K562 (cell line): Measurements from ENCODE around the gene NUP62CL. TPM values are rescaled to one million over a fixed set of nuclear protein-coding genes. Genes with fewer than 3 reads are reported as not detected.

Experiments used
- ATF6 ChIP-seq: sonication (generic); formaldehyde crosslinking; IDR thresholded peaks from 2 replicates; pipeline ENCODE4 v1.4.0; 2020; ENCODE audit warnings: mild to moderate bottlenecking, missing genetic modification reagents
- BRD9 ChIP-seq: fragments of 450-650 bp; IDR thresholded peaks from 2 replicates; pipeline ENCODE4 v1.6.1; 2018; ENCODE audit warnings: low read depth; ENCODE audit not compliant: partially characterized antibody
- CUX1 ChIP-seq: fragments of 200-800 bp; sonication (Bioruptor generic); IDR thresholded peaks from 2 replicates; pipeline ENCODE4 v1.6.1; 2016; ENCODE audit warnings: missing genetic modification characterization, missing compliant biosample characterization
- GTF2A2 ChIP-seq: IDR thresholded peaks from 2 replicates; pipeline ENCODE4 v1.6.1; 2016; ENCODE audit warnings: mild to moderate bottlenecking, missing genetic modification characterization, missing compliant biosample characterization
- GTF2B ChIP-seq: IDR thresholded peaks from 2 replicates; pipeline ENCODE4 v1.6.1; 2011; ENCODE audit not compliant: insufficient read length; ENCODE audit errors: extremely low read depth
- HDAC6 ChIP-seq: IDR thresholded peaks from 2 replicates; pipeline ENCODE4 v1.6.1; 2012; ENCODE audit warnings: low read depth, mild to moderate bottlenecking, control low read depth, inconsistent platforms, low read length, moderate library complexity
- HNRNPL ChIP-seq: fragments of 200-400 bp; formaldehyde crosslinking; IDR thresholded peaks from 2 replicates; pipeline ENCODE4 v1.6.1; 2017; ENCODE audit warnings: low read depth, mild to moderate bottlenecking, low read length
- JUND ChIP-seq, 2 experiments: IDR thresholded peaks; 2 replicates in 1 of 2; 3 replicates in 1 of 2; pipeline ENCODE4 v1.6.1; 2011; ENCODE audit warnings: borderline replicate concordance in 2 of 2, low read depth in 2 of 2, low read length in 2 of 2, improper control_type of control experiment in 1 of 2, missing biosample characterization in 1 of 2, missing genetic modification characterization in 1 of 2, missing genetic modification reagents in 1 of 2
- KDM2B ChIP-seq: fragments of 250-450 bp; sonication (Bioruptor Pico); IDR thresholded peaks from 2 replicates; pipeline ENCODE4 v1.8.0; 2021; ENCODE audit warnings: mild to moderate bottlenecking, moderate library complexity
- LEF1 ChIP-seq: fragments of 450-650 bp; IDR thresholded peaks from 2 replicates; pipeline ENCODE4 v1.6.1; 2016; ENCODE audit warnings: mild to moderate bottlenecking
- MAFK ChIP-seq: IDR thresholded peaks from 2 replicates; pipeline ENCODE4 v1.6.1; 2011; ENCODE audit warnings: low read length, improper control_type of control experiment
- MEIS2 ChIP-seq: fragments of 450-650 bp; IDR thresholded peaks from 2 replicates; pipeline ENCODE4 v1.6.1; 2014; ENCODE audit warnings: mild to moderate bottlenecking; ENCODE audit not compliant: partially characterized antibody
- NFYB ChIP-seq: IDR thresholded peaks from 2 replicates; pipeline ENCODE4 v1.6.1; 2011; ENCODE audit warnings: mild to moderate bottlenecking, moderate library complexity; ENCODE audit not compliant: insufficient read length; ENCODE audit errors: extremely low read depth
- RBBP5 ChIP-seq: fragments of 200-600 bp; sonication (generic); IDR thresholded peaks from 2 replicates; pipeline ENCODE4 v1.6.1; 2012; ENCODE audit warnings: borderline replicate concordance, mild to moderate bottlenecking, low read length, control low read depth, inconsistent platforms; ENCODE audit not compliant: insufficient read depth, poor library complexity, severe bottlenecking
- RBM34 ChIP-seq: fragments of 200-400 bp; formaldehyde crosslinking; IDR thresholded peaks from 2 replicates; pipeline ENCODE4 v1.6.1; 2018; ENCODE audit warnings: low read length, borderline replicate concordance; ENCODE audit not compliant: insufficient read depth
- RBM39 ChIP-seq: fragments of 200-400 bp; formaldehyde crosslinking; optimal IDR thresholded peaks from 2 replicates; pipeline ENCODE3; 2018; ENCODE audit warnings: low read depth, low read length
- ZBTB7A ChIP-seq: IDR thresholded peaks from 2 replicates; pipeline ENCODE4 v1.6.1; 2011; ENCODE audit warnings: low read depth, mild to moderate bottlenecking, low read length, moderate library complexity, borderline replicate concordance; ENCODE audit not compliant: control insufficient read depth
- ZNF224 ChIP-seq: sonication (generic); formaldehyde crosslinking; IDR thresholded peaks from 2 replicates; pipeline ENCODE4 v1.8.0; 2022; ENCODE audit warnings: mild to moderate bottlenecking, missing genetic modification reagents
- ZNF316 ChIP-seq: fragments of 450-650 bp; IDR thresholded peaks from 2 replicates; pipeline ENCODE4 v1.6.1; 2016
- ZNF551 ChIP-seq: fragments of 250-450 bp; sonication (Bioruptor Pico); IDR thresholded peaks from 2 replicates; pipeline ENCODE4 v1.5.0; 2021; ENCODE audit warnings: mild to moderate bottlenecking, moderate library complexity
- ZNF699 ChIP-seq: fragments of 250-450 bp; sonication (Bioruptor Pico); IDR thresholded peaks from 2 replicates; pipeline ENCODE4 v1.8.0; 2021; ENCODE audit warnings: mild to moderate bottlenecking, moderate library complexity; ENCODE audit not compliant: insufficient replicate concordance
- polyA plus RNA-seq, 8 experiments: library from polyadenylated mRNA; depleted of rRNA in 4 of 8; stranded (reverse) in 5 of 8; unstranded in 3 of 8; fragments of >200 nt; fragmentation: Nextera tagmentation in 2 of 8; fragmentation: Illumina TruSeq in 1 of 8; extraction: Ambion mirVana in 2 of 8; extraction: Trizol in 1 of 8; gene quantifications; 2 replicates each; pipeline versions ENCODE4 v1.2.1 to v1.2.3, GENCODE V29; 2011 to 2014; ENCODE audit warnings: inconsistent platforms in 1 of 8, missing spikeins in 1 of 8
- total RNA-seq, 7 experiments: library from RNA; depleted of rRNA in 6 of 7; stranded (reverse); fragments of >200 nt in 6 of 7; fragmentation: Illumina TruSeq in 2 of 7; extraction: Trizol in 2 of 7; gene quantifications; 2 replicates each; pipeline versions ENCODE4 v1.2.1 to v1.2.3, GENCODE V29; 2011 to 2021; ENCODE audit warnings: low replicate concordance in 1 of 7

The NUP62CL gene
- total and polyA plus RNA-seq, 9 of the 15 experiments (the other 6 are each of a cell fraction or from before 2014, with no cell fraction given), result 29.7 to 101 (median 42.7) TPM

- TF ChIP-seq HNRNPL (no peak), ZNF316 (no peak), MEIS2 (peak; percentile 31), NFYB (no peak), ATF6 (CRISPR knock-in tag) (no peak), KDM2B (CRISPR knock-in tag) (no peak), JUND (IDR thresholded peaks at IDR 0.05; ENCODE audit: borderline replicate concordance, low read depth, low read length) (peak; percentile 39; the same call in 1 of the 2 replicates), JUND (tag; IDR thresholded peaks at IDR 0.05; ENCODE audit: borderline replicate concordance, low read depth, low read length) (no peak; the same call in 2 of the 3 replicates), GTF2A2 (no peak), ZNF551 (CRISPR knock-in tag) (no peak), CUX1 (CRISPR knock-in tag) (no peak), ZBTB7A (no peak), ZNF224 (no peak), RBBP5 (no peak), LEF1 (peak; percentile 51; the same call in 1 of the 2 replicates), MAFK (no peak), RBM34 (no peak), GTF2B (no peak), ZNF699 (CRISPR knock-in tag) (no peak), RBM39 (no peak), BRD9 (peak; percentile 41), HDAC6 (no peak)
Measured at GRCh38 chrX:107153005-107153404, 53.2 kb downstream of the NUP62CL start (continued).
